GM10248 (cell line): ENCODE results near the gene CACNA2D3.

Experiments used
- CTCF ChIA-PET: fragments of 300-600 bp; sonication (Branson Sonifier 250); formaldehyde crosslinking; extraction: SDS; loops from one replicate; lab custom pipeline; 2021; ENCODE audit warnings: antibody characterized with exemption; lab: Yijun Ruan, JAX
- POLR2A ChIA-PET: fragments of 350-650 bp; sonication (Branson Sonifier 250); formaldehyde crosslinking; extraction: SDS; loops from one replicate; lab custom pipeline; 2020; ENCODE audit warnings: antibody characterized with exemption; lab: Yijun Ruan, JAX
- DNase-seq: peaks from one replicate; pipeline ENCODE4 v3.0.0; 2012; ENCODE audit errors: extremely low spot score
- TF ChIP-seq, protein P1 (sequence below): IDR thresholded peaks from 2 replicates; pipeline ENCODE4 v1.5.1; 2012; ENCODE audit warnings: mild to moderate bottlenecking, low read depth; ENCODE audit errors: extremely low read depth, missing control alignments, control extremely low read depth

Gene CACNA2D3

DNA sequence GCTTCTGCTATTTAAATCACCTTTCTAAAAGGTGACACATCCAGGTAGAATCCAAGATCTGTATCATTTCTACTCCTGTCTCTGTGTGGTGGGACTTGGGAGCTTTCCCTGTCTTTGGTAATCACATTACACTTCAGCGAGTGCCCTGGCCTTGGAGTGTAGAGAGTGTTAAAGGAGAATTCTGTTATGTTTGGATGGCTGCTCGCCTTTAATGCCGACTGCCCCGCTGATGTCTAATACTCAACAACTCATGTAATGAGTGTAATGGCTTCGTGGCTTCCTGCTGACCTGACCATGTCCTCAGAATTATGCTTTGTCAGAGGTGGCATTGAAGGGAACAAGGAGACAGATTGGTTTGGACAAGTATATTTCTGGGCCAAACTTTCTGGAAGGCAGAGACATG, 871.8 kb downstream of the CACNA2D3 start:
- no peak for DNase-seq
- POLR2A ChIA-PET: no interaction called here
- CTCF ChIA-PET: interaction anchor here (0.8 kb wide), 1 partner anchor 9 kb away, joined by 3 read pairs; no protein-coding TSS in a partner anchor
- TF ChIP-seq, protein P1, sequence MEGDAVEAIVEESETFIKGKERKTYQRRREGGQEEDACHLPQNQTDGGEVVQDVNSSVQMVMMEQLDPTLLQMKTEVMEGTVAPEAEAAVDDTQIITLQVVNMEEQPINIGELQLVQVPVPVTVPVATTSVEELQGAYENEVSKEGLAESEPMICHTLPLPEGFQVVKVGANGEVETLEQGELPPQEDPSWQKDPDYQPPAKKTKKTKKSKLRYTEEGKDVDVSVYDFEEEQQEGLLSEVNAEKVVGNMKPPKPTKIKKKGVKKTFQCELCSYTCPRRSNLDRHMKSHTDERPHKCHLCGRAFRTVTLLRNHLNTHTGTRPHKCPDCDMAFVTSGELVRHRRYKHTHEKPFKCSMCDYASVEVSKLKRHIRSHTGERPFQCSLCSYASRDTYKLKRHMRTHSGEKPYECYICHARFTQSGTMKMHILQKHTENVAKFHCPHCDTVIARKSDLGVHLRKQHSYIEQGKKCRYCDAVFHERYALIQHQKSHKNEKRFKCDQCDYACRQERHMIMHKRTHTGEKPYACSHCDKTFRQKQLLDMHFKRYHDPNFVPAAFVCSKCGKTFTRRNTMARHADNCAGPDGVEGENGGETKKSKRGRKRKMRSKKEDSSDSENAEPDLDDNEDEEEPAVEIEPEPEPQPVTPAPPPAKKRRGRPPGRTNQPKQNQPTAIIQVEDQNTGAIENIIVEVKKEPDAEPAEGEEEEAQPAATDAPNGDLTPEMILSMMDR: no peak

DNA sequence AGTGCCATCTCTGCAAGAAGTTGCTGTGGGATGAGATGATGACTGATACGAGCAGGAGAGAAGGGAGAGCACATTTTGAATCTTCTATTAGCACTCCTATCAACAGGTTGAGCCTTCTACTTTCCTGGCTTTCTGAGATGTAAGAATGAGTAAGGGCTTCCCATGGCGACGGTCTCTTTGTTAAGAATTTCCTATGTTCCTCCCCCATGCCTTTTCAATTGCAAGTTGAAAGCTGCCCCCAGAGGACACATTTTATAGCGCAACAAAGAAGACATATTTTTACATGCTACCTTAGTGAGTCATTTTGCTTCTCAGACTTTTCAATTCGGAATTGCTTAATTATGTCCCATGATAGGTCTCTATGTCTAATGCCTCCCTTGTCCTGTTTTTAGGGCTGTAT, 876.8 kb downstream of the CACNA2D3 start:
- TF ChIP-seq, protein P1: no peak
- POLR2A ChIA-PET: no interaction called here
- CTCF ChIA-PET: no interaction called here
- no peak for DNase-seq

DNA sequence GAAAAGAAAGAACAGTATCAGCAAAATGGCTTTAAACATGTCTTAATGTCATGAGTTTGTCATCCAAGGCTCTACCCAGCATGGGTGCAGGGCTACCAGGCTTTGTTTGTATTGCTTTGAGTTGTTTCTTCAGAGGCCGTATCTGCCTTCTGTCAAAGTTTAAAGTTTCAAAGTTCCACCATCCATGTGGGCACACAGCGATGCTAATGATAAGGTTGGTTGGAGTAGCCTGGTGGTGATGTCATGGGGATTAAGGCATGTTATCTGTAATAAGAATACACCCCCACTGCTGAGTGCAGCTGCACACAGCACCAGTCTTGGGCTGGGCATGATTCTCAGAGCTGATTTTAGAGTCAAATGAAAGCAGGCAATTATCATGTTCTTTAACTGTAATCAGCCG, 877.5 kb downstream of the CACNA2D3 start:
- CTCF ChIA-PET: no interaction called here
- DNase-seq: no peak
- POLR2A ChIA-PET: no interaction called here
- TF ChIP-seq, protein P1: no peak

DNA sequence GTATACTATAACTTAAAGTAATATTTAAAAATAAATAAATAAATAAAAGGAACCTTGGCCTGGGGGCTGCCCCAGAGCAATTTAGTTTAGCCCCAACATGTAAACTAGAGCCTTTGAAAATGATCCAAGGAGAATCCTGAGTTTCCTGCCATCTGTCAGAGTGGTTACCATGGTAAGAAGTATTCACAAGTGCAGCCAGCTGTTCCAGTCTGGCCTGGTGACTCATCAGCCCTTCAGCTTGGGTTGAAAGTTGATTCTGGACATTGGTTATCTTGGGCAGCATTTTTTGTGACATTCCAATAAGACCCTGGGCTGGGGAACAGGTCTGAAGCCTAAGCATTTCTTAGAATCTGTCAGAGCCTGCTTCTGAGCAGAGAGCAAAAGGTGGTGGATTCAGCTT, 878.2 kb downstream of the CACNA2D3 start:
- CTCF ChIA-PET: no interaction called here
- POLR2A ChIA-PET: no interaction called here
- no peak for DNase-seq
- TF ChIP-seq, protein P1: no peak

DNA sequence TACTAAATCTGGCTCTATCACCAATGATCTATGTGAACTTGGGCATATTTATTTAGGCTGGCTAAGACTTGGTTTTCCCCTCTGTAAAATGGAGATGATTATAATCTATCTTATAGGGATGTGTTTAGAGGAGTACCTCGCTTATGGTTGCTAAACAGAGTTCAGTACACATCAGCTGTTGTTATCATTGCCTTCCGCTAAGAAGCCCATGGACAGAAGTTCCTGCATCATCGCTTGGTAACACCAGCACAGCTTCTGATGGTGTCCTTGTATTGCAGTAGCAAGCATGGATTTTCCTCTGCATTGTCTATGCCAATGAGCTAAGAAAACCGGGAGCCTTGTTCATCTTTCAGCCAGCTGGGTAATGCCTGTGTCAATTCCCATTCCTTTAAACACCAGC, 878.6 kb downstream of the CACNA2D3 start:
- POLR2A ChIA-PET: no interaction called here
- no peak for DNase-seq
- TF ChIP-seq, protein P1: no peak
- CTCF ChIA-PET: no interaction called here

DNA sequence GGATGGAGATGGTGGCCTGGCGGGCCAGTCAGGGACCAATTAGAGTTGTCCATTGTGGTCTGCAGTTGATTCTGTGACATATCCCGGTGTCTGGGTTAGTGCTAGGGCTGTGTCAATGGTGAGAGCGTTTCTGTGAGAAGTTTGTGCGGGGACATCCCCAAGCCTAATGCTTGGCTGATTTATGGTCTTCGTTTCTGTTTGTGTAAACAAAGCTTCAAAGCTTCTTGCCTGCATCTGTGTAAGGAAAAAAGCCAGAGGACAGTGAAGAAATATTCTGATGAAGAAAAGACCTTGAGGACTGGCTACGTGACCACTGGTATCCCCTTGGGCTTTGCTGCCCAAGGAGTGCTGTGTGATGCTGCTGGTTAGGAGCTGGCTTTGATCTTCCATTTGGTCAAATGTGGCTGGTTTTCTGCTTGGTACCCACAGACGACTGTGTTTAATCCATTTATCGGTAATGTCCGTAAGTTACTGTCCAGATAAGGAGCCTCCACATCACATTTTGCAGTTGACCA, 880.1 kb downstream of the CACNA2D3 start:
- CTCF ChIA-PET: no interaction called here

More for the DNA sequence above, 880.1 kb downstream of the CACNA2D3 start:
- POLR2A ChIA-PET: no interaction called here
- TF ChIP-seq, protein P1: no peak
- no peak for DNase-seq
